Measurements from ENCODE around the gene TAC4.

TAC4 gene, protein sequence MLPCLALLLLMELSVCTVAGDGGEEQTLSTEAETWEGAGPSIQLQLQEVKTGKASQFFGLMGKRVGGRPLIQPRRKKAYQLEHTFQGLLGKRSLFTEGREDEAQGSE

DNA sequence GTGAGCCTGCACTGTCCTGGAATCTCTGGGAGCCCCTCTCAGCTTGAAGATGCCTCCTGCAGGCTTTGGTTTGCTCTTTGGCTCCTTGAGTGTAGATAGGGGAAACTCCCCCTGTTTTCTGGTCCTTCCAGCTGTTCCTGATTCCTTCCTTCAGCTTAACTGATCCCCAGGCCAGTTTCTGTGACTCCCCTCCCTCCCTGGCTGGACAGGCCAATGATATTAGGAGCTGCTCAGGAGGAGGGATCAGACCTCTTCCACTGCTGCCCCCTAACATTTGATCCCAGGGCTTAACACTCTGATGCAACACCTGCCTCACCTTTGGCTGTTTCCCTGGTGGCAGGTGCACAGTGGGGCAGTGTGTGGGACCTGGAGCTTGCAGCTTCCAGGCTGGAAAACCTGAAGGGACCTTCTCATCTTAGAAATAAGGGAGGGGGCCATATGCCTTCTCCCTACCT is at the start of gene TAC4:
Gene TAC4, minus strand, starts transcription at position 51 of the 455 bp plus-strand sequence. CDS start 52 bp downstream, outside the sequence.
- FAIRE-seq = no peak
- DNase-seq (ENCODE audit: insufficient read length, low spot score) = no peak
- no peak for TF ChIP-seq POLR2A (IDR thresholded peaks at IDR 0.05; ENCODE audit: low read depth, low read length)

DNA sequence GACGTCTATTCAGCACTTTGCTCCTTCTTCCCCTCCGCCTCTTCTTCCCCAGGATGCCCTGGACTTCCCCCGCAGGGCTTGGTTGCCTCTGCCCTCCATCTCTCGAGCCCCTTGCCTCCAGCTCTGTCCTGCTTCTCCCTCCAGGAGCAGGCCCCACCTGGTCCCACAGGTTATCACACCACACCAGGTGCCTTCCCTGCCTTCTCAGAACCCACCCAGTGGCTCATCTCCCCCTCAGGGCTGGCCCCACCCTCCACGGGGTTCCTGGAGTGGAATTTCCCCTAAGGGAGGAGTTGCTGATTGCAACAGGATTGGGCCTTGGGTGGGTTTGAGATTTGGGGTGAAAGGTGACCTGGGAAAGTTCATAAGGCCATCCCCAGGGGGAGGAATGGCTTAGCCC is 49.0 kb upstream of the TAC4 start:
- no peak for TF ChIP-seq POLR2A (IDR thresholded peaks at IDR 0.05; ENCODE audit: low read depth, low read length)
- DNase-seq (ENCODE audit: insufficient read length, low spot score) (no peak), FAIRE-seq (no peak)

DNA sequence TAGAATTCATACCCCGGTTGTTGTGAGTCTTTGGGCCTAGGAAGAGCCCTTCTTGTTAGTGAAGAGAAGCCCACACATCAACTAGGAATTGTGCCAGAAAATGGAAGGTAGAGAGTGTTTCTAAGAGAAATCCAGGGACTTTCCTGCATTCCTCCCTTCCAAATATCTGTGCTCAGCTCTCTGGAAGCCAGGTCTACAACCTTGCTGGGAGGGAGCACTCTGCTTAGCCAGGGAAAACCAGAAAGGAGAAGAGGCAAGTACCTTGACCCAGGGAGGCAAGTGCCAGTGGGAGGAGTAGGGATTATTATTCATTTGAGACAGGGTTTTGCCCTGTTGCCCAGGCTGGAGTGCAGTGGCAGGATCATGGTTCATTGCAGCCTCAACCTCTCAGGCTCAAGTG is 48.4 kb upstream of the TAC4 start:
- DNase-seq (ENCODE audit: insufficient read length, low spot score) = no peak
- TF ChIP-seq POLR2A (IDR thresholded peaks at IDR 0.05; ENCODE audit: low read depth, low read length) = no peak
- no peak for FAIRE-seq

DNA sequence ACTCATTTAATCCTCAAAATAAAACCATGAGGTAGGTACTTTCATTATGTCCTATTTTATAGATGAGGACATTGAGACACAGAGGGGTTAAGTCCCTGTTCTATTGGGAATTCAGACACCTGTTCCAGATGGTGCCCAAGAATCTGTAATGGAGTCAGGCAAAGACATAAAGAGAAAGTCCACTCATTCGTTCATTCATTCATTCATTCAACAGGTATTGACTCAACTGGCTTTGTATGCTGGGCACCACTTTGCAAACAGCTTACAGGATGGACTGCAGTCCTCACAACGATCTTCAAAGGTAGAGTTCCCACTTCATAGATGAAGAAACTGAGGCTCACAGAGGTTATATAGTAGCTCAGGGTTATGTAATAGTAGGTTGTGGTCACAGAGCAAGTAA is 47.9 kb upstream of the TAC4 start:
- DNase-seq (ENCODE audit: insufficient read length, low spot score) (no peak), FAIRE-seq (no peak)
- TF ChIP-seq POLR2A (IDR thresholded peaks at IDR 0.05; ENCODE audit: low read depth, low read length) = no peak

DNA sequence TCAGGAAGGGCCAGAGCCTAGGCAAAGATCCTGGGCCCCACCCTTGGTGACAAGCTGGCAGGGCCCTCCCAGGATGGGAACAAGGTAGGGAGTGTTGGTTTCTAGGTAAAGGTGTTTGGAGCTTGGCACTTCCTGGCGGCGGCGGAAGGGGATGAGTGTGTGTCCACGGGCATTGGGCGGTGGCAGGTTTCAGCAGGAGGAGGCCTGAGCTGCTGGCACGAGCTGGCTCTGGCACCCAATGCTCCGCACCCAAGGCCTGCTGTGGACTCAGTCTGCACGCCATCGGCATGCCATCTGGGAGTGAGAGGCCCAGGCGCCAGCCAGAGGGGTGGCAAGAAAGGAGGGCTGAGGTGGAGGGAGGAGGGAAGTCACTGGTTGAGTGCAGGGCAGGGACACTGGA is 46.9 kb upstream of the TAC4 start:
- FAIRE-seq = no peak
- no peak for DNase-seq (ENCODE audit: insufficient read length, low spot score)
- TF ChIP-seq POLR2A (IDR thresholded peaks at IDR 0.05; ENCODE audit: low read depth, low read length) = no peak

DNA sequence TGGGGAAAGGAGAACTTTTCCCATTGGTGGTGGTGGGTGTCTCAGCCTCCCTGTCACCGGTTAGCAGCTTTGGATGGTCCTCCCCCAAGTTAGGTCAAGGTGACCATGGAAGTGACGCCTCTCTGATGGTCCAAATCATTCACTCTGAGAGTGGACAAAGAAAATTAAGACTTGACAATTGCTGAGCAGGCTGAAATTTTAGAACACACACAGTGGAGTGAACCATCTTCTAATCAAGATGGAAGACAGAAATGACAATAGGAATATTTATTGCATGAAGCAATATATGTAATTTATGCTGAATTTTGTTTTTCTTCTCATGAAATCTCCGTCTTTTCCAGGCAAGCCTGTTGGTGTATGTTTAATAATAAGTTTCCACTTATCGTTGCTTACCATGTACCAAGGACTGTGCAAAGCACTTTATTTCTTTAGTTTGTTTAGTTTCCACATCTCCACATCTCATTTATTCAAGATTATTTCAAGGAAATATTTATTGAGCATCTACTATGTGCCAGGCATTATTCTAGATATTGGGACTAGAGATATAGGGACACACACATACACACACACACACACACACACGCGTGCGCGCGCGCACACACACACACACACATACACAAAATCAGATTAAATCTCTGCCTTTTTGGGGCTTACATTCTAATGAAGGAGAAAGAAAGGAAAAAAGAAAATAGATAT is 44.0 kb upstream of the TAC4 start:
- no peak for DNase-seq (ENCODE audit: insufficient read length, low spot score)
- FAIRE-seq = no peak
- no peak for TF ChIP-seq POLR2A (IDR thresholded peaks at IDR 0.05; ENCODE audit: low read depth, low read length)

DNA sequence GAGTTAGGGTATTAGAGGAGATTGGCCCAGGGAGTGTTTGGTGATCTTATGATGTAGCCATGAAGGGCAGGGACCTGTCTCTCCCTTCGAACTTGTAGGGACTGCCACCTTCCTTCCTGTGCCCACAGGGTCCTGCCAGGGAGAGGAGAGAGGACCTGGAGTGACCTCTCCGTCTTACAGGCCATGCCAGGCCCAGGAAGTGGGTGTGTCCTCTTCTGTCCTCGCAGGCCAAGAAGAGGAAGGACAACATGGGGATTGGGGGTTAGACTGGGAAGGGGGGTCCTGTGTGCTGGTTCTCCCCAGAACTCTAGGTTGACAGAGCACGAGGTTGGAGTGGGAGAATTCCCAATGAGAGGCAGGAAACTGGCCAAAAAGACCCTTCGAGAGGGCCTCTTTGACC is 43.4 kb upstream of the TAC4 start:
- no peak for TF ChIP-seq POLR2A (IDR thresholded peaks at IDR 0.05; ENCODE audit: low read depth, low read length)
- FAIRE-seq (no peak), DNase-seq (ENCODE audit: insufficient read length, low spot score) (no peak)

DNA sequence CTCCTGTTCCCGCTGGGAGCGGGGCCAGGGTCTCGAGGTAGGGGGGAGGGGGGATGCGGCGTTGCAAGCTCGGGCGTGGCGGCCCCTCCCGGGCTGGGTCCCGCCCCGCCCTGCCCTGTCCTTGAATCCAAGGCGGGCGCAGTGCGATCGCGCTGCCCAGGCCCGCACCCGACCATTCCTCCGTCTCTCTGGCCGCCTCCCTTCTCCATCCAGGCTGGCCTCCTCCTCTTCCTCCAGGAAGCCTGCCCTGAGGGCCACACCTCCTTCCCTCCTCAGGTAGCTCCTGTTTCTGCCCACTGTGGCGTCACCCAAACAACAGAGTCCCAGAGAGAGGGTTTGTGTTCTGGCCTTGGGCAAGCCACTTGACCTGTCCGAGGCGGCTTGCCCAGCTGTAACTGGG is 43.0 kb upstream of the TAC4 start:
- no peak for DNase-seq (ENCODE audit: insufficient read length, low spot score)
- FAIRE-seq = no peak
- no peak for TF ChIP-seq POLR2A (IDR thresholded peaks at IDR 0.05; ENCODE audit: low read depth, low read length)

DNA sequence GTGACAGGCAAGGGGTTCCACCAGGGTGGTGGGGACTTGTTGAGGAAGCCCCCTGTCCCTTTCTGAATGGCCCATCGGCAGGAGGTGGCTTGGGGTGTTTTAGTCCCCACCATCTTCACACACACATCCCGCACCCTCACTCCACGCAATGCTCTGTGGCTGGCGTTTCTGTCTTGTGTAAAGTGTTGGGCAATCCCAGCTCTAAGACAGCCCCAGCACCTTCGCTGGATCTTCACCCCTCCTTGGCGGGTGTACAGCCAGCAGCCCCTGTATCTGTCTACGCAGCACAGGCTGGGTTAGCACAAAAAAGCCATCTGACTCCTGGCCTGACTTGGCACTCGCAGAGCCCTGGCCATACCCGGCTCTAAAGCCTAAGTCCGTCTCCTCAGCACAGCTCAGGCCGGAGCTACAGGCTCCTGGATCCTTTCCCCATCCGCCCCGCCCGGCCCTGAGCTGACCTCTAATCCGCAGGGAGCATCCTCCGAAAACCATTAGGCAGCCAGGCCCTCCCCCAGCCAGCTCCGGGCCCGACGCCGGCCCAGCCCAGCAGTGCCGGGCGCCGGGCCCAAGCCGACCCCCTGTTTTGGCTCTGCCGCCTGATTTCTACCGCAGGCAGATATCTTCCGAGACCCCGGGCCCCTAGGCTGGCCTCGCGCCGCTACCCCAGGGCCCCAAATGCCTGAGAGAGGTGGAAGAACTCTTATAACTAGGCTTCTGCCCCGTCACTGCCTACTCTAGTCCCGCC is 42.4 kb upstream of the TAC4 start:
- no peak for TF ChIP-seq POLR2A (IDR thresholded peaks at IDR 0.05; ENCODE audit: low read depth, low read length)
- FAIRE-seq (no peak), DNase-seq (ENCODE audit: insufficient read length, low spot score) (no peak)

DNA sequence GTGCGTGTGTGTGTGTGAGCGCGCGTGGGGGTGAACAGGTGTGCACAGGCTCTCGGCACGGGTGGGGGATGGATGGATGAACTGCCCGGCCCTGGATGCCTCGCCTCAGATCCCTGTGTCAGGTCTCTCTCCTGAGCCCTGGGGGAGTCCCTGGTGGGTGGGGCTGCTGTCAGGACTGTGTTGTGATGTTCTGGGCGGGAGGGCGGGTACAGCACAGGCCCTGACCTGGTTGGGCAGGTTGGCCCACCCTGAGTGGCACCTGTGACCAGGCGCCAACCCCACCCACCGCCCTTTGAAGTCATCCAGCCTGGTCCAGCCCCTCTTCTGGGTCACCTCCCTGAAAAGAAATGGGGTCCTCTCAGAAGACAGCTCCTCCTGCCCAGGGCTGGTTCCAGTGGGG is 41.6 kb upstream of the TAC4 start:
- no peak for TF ChIP-seq POLR2A (IDR thresholded peaks at IDR 0.05; ENCODE audit: low read depth, low read length)
- DNase-seq (ENCODE audit: insufficient read length, low spot score) = no peak
- FAIRE-seq = no peak

DNA sequence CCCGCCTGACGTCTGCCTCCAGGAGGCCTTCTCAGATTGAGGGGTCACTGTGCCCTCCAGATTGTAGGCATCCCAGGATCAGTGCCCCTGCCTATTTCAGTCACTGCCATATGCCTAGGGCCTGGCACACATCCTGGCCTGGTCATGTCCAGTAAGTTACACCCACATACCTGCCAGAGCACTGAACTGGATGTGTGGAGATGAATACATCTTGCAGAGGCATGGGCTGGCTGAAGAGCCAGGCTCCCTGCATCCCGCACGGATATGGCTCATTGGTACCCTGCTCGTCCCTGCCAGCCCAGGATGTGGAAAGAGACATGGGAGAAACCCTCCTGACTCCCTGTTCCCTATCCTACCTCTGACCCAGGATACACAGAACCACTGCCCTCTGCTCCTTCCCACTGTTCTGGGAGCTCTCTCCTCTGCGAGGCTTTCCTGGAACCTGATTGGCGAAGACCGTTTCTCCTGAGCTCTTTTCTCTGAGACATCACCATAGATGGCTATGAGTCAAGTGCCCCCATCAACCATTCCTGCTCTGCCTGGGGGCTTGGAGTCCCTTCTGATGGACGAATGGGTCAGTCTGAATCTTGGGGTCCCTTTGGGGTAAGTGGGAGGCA is 40.0 kb upstream of the TAC4 start:
- no peak for FAIRE-seq
- no peak for DNase-seq (ENCODE audit: insufficient read length, low spot score)
- TF ChIP-seq POLR2A (IDR thresholded peaks at IDR 0.05; ENCODE audit: low read depth, low read length) = no peak

DNA sequence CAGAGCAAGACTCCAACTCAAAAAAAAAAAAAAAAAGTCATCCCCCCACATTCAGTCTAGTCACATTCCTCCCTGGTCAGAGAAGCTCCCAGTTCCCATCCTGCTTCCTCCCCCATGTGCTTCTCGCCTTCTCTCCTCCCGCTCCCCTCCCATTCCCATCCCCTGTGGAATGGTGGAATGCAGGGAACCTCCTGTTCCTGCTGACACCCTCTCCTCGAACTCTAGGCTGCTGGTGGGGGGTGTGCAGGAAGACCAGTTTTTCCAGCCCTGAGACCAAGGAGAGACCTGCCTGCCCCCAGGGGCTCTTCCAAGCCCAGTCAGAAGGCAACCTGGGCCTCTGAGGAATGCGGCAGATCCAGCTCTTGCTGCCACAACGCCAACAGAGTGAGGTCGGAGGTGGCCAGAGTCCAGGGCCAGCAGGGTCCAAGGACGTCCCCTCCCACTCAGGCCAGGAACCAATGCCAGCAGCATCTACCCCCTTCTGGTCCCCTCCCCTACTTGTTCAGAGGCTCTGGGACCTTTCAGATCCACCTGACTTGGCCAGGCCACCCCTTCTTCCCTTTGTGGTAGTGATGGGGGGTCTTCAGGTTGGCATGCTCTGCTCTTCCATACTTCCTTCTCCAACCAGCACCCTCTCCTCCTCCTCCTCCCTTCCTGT is 39.3 kb upstream of the TAC4 start:
- DNase-seq (ENCODE audit: insufficient read length, low spot score) = no peak
- TF ChIP-seq POLR2A (IDR thresholded peaks at IDR 0.05; ENCODE audit: low read depth, low read length) = no peak
- FAIRE-seq = no peak

DNA sequence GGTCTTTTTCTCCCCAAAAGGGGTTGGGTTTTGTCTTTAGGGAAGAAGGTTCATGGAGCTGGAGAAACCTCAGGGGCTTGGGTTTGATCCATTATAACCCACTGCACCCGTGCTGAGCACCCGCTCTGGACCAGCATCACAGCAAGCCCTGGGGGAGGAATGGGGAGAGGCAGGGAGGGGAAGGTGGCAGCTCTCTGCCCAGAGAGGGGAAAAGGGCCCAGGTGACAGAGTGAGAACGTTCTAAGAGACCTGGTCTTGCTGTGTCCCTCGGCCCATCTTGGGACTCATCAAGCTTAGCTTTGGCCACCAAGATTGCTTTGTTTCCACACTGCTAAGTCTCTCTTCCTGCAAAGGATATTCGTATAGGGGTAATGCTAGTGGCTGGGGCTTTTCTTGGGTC is 38.2 kb upstream of the TAC4 start:
- no peak for TF ChIP-seq POLR2A (IDR thresholded peaks at IDR 0.05; ENCODE audit: low read depth, low read length)
- FAIRE-seq (no peak), DNase-seq (ENCODE audit: insufficient read length, low spot score) (no peak)

DNA sequence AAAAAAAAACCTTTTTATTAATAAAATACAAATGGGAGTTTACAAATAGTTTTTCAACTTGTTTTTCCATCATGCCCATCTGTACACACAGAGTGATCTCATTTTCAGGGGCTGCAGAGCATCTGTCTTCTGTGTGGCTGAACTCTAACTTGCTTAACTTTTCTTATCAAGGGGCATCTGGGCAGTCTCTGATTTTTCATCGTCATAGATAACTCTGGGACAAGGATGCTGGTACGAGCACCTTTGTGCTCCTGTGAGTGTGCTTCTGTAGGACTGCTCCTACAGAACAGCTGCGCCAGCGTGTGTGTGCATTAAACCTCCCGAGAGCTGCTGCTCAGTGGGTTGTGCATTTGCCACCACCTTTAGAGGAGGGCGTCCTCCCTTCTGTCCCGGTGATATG is 34.6 kb upstream of the TAC4 start:
- FAIRE-seq (no peak), DNase-seq (ENCODE audit: insufficient read length, low spot score) (no peak)

More for the DNA sequence above, 34.6 kb upstream of the TAC4 start:
- TF ChIP-seq POLR2A (IDR thresholded peaks at IDR 0.05; ENCODE audit: low read depth, low read length) = no peak

Measured in H54 (cell line).